H9 (cell line): ENCODE measurements around the gene NTPCR. TPM values are rescaled to one million over a fixed set of nuclear protein-coding genes. Genes with fewer than 3 reads are reported as not detected.

Experiments used
- DNase-seq: peaks from one replicate; pipeline ENCODE4 v3.0.0-alpha.2; 2017
- H2AFZ ChIP-seq: one replicate; pipeline ENCODE4 v1.6.1; 2013; ENCODE audit warnings: mild to moderate bottlenecking, low read length, control low read depth, moderate library complexity
- H2AK5ac ChIP-seq: 2 replicates; pipeline ENCODE4 v1.6.1; 2013; ENCODE audit warnings: low read length, control low read depth, mixed read lengths; ENCODE audit not compliant: insufficient read length
- H2BK120ac ChIP-seq: one replicate; pipeline ENCODE4 v1.6.1; 2013; ENCODE audit warnings: low read depth, mild to moderate bottlenecking, low read length, control low read depth, inconsistent platforms; ENCODE audit not compliant: poor library complexity, severe bottlenecking
- H2BK12ac ChIP-seq: 2 replicates; pipeline ENCODE4 v1.6.1; 2013; ENCODE audit warnings: low read length, control low read depth, mixed read lengths, low read depth; ENCODE audit not compliant: insufficient read length
- H2BK15ac ChIP-seq: 2 replicates; pipeline ENCODE4 v1.6.1; 2013; ENCODE audit warnings: low read depth, low read length, control low read depth
- H2BK20ac ChIP-seq: one replicate; pipeline ENCODE4 v1.6.1; 2013; ENCODE audit warnings: low read depth, mild to moderate bottlenecking, low read length, control low read depth, inconsistent platforms; ENCODE audit not compliant: poor library complexity, severe bottlenecking
- H2BK5ac ChIP-seq: 2 replicates; pipeline ENCODE4 v1.6.1; 2013; ENCODE audit warnings: low read length, control low read depth, mixed read lengths; ENCODE audit not compliant: insufficient read length
- H3K14ac ChIP-seq: 2 replicates; pipeline ENCODE4 v1.6.1; 2013; ENCODE audit warnings: low read length, control low read depth; ENCODE audit not compliant: insufficient read depth
- H3K18ac ChIP-seq: 2 replicates; pipeline ENCODE4 v1.6.1; 2013; ENCODE audit warnings: low read depth, mild to moderate bottlenecking, mixed read lengths, low read length, control low read depth; ENCODE audit not compliant: insufficient read length
- H3K23ac ChIP-seq: 2 replicates; pipeline ENCODE4 v1.6.1; 2013; ENCODE audit warnings: low read length, control low read depth, mixed read lengths, low read depth; ENCODE audit not compliant: insufficient read length
- H3K23me2 ChIP-seq: 2 replicates; pipeline ENCODE4 v1.6.1; 2013; ENCODE audit warnings: low read depth, mild to moderate bottlenecking, mixed read lengths, low read length, control low read depth; ENCODE audit not compliant: insufficient read length, poor library complexity, severe bottlenecking
- H3K27ac ChIP-seq: 2 replicates; pipeline ENCODE4 v1.5.1; 2013; ENCODE audit warnings: low read length, control low read depth, mixed read lengths, low read depth; ENCODE audit not compliant: insufficient read length
- H3K27me3 ChIP-seq: 2 replicates; pipeline ENCODE4 v1.6.1; 2013; ENCODE audit warnings: low read length, control low read depth, inconsistent platforms; ENCODE audit not compliant: insufficient read depth
- H3K4ac ChIP-seq: 2 replicates; pipeline ENCODE4 v1.6.1; 2013; ENCODE audit warnings: low read depth, mild to moderate bottlenecking, control low read depth, inconsistent platforms, low read length, moderate library complexity
- H3K4me1 ChIP-seq: 2 replicates; pipeline ENCODE4 v1.6.1; 2013; ENCODE audit warnings: low read length, control low read depth, inconsistent platforms; ENCODE audit not compliant: insufficient read depth
- H3K4me2 ChIP-seq: 2 replicates; pipeline ENCODE4 v1.6.1; 2013; ENCODE audit warnings: low read length, control low read depth, mixed read lengths; ENCODE audit not compliant: insufficient read length, insufficient read depth
- H3K56ac ChIP-seq: 2 replicates; pipeline ENCODE4 v1.6.1; 2013; ENCODE audit warnings: low read depth, mild to moderate bottlenecking, mixed read lengths, low read length, control low read depth; ENCODE audit not compliant: insufficient read length
- H3K79me1 ChIP-seq: 2 replicates; pipeline ENCODE4 v1.6.1; 2013; ENCODE audit warnings: low read depth, mild to moderate bottlenecking, moderate library complexity, low read length, control low read depth, inconsistent platforms; ENCODE audit not compliant: insufficient read depth, poor library complexity, severe bottlenecking
- H3K79me2 ChIP-seq: 2 replicates; pipeline ENCODE4 v1.6.1; 2013; ENCODE audit warnings: low read length, control low read depth, inconsistent platforms; ENCODE audit not compliant: insufficient read depth
- H3K9ac ChIP-seq: 2 replicates; pipeline ENCODE4 v1.6.1; 2013; ENCODE audit warnings: low read length, control low read depth, mixed read lengths; ENCODE audit not compliant: insufficient read length; ENCODE audit errors: extremely low read depth
- H3K9me3 ChIP-seq: one replicate; pipeline ENCODE4 v1.6.1; 2013; ENCODE audit warnings: low read depth, low read length, inconsistent platforms; ENCODE audit not compliant: control insufficient read depth
- H3T11ph ChIP-seq: one replicate; pipeline ENCODE4 v1.6.1; 2013; ENCODE audit warnings: mild to moderate bottlenecking, low read length, control low read depth, inconsistent platforms
- H4K20me1 ChIP-seq: one replicate; pipeline ENCODE4 v1.6.1; 2013; ENCODE audit not compliant: control insufficient read depth, insufficient read length, insufficient read depth
- H4K5ac ChIP-seq: 2 replicates; pipeline ENCODE4 v1.6.1; 2013; ENCODE audit warnings: low read depth, mild to moderate bottlenecking, mixed read lengths, low read length, control low read depth; ENCODE audit not compliant: insufficient read length
- H4K8ac ChIP-seq: replicated peaks from 2 replicates; pipeline ENCODE4 v1.6.1; 2013; ENCODE audit warnings: low read length, control low read depth, mixed read lengths, low read depth; ENCODE audit not compliant: insufficient read length
- H4K91ac ChIP-seq: 2 replicates; pipeline ENCODE4 v1.6.1; 2013; ENCODE audit warnings: low read depth, mild to moderate bottlenecking, moderate library complexity, mixed read lengths, low read length, control low read depth; ENCODE audit not compliant: insufficient read length
- H3K27ac Mint-ChIP-seq, 3 experiments: 2 replicates in 2 of 3; 3 replicates in 1 of 3; pipeline ENCODE4 v1.8.0; 2020 to 2021; ENCODE audit warnings: mixed read lengths in 3 of 3, mild to moderate bottlenecking in 1 of 3, moderate library complexity in 1 of 3
- H3K27me3 Mint-ChIP-seq: 2 replicates; pipeline ENCODE4 v1.8.0; 2021; ENCODE audit warnings: low read depth, mild to moderate bottlenecking, moderate library complexity, mixed read lengths
- H3K36me3 Mint-ChIP-seq, 3 experiments: 2 replicates in 2 of 3; 3 replicates in 1 of 3; pipeline ENCODE4 v1.8.0; 2020 to 2021; ENCODE audit warnings: low read depth in 3 of 3, mixed read lengths in 3 of 3; ENCODE audit not compliant: insufficient read depth in 1 of 3
- H3K4me1 Mint-ChIP-seq, 2 experiments: 2 replicates each; pipeline ENCODE4 v1.8.0; 2020; ENCODE audit warnings: mixed read lengths in 2 of 2
- H3K4me3 Mint-ChIP-seq, 2 experiments: 2 replicates in 1 of 2; 3 replicates in 1 of 2; pipeline ENCODE4 v1.8.0; 2020 to 2021; ENCODE audit warnings: mild to moderate bottlenecking in 2 of 2, mixed read lengths in 2 of 2, moderate library complexity in 1 of 2
- H3K9me3 Mint-ChIP-seq, 2 experiments: 2 replicates in 1 of 2; 3 replicates in 1 of 2; pipeline ENCODE4 v1.8.0; 2020; ENCODE audit warnings: mild to moderate bottlenecking in 2 of 2, mixed read lengths in 2 of 2, moderate library complexity in 1 of 2
- WGBS: extraction: QIAGEN DNeasy Blood & Tissue Kit; methylation state at CpG from one replicate; pipeline ENCODE4 v1.1.7; 2013; ENCODE audit warnings: missing lambda C conversion rate, low lambda C conversion rate, mixed read lengths; ENCODE audit not compliant: insufficient read length; ENCODE audit errors: extremely low coverage; 5-methylcytosine and 5-hydroxymethylcytosine counted together
- total RNA-seq: library from RNA; stranded (reverse); gene quantifications from 2 replicates; pipeline ENCODE4 v1.2.1, GENCODE V29; 2021
- TF ChIP-seq, protein P1 (sequence below): fragments of 200-600 bp; sonication (generic); conservative IDR thresholded peaks from 3 replicates; pipeline ENCODE4 v1.8.0; 2021; ENCODE audit warnings: antibody characterized with exemption, mild to moderate bottlenecking

Gene NTPCR
- total RNA-seq, 1 experiment from 2014 or later, result 87.4 TPM

- H3K27me3 Mint-ChIP-seq, result peaks cover 2% of the 10 kb centered on the region; the same call in 1 of the 2 replicates
- Histone ChIP-seq H2BK20ac (no peak overlapping the region), H3K18ac (no peak overlapping the region), H4K91ac (no peak overlapping the region), H3K9ac (no peak overlapping the region), H2BK120ac (no peak overlapping the region), H2AK5ac (no peak overlapping the region), H3K14ac (no peak overlapping the region), H3K23me2 (no peaks in the 10 kb centered on the region), H3K79me2 (no peaks in the 10 kb centered on the region), H2BK15ac (no peak overlapping the region), H3K79me1 (no peaks in the 10 kb centered on the region), H3K4me1 (no peaks in the 10 kb centered on the region), H2BK12ac (no peak overlapping the region), H2AFZ (no peak overlapping the region), H3K27me3 (no peaks in the 10 kb centered on the region), H3T11ph (no peak overlapping the region), H3K27ac (no peak overlapping the region), H3K23ac (no peak overlapping the region), H2BK5ac (no peak overlapping the region), H3K4ac (no peak overlapping the region), H3K9me3 (no peaks in the 10 kb centered on the region), H4K20me1 (no peaks in the 10 kb centered on the region), H4K8ac (no peak overlapping the region), H4K5ac (no peak overlapping the region), H3K4me2 (no peak overlapping the region), H3K56ac (no peak overlapping the region)
- no peak for DNase-seq
- no CpG with 5 or more reads among the region's 13 CpGs for WGBS
- TF ChIP-seq, protein P1, sequence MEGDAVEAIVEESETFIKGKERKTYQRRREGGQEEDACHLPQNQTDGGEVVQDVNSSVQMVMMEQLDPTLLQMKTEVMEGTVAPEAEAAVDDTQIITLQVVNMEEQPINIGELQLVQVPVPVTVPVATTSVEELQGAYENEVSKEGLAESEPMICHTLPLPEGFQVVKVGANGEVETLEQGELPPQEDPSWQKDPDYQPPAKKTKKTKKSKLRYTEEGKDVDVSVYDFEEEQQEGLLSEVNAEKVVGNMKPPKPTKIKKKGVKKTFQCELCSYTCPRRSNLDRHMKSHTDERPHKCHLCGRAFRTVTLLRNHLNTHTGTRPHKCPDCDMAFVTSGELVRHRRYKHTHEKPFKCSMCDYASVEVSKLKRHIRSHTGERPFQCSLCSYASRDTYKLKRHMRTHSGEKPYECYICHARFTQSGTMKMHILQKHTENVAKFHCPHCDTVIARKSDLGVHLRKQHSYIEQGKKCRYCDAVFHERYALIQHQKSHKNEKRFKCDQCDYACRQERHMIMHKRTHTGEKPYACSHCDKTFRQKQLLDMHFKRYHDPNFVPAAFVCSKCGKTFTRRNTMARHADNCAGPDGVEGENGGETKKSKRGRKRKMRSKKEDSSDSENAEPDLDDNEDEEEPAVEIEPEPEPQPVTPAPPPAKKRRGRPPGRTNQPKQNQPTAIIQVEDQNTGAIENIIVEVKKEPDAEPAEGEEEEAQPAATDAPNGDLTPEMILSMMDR, result no peak
- H3K4me3 Mint-ChIP-seq, result no peak overlapping the region
- H3K4me1 Mint-ChIP-seq, result peaks cover 8 to 10% of the 10 kb centered on the region in 2 experiments
- no peaks in the 10 kb centered on the region for H3K9me3 Mint-ChIP-seq
- peaks cover 7 to 20% (median 16%) of the 10 kb centered on the region in 3 experiments; a peak in 6 of 7 replicates for H3K36me3 Mint-ChIP-seq
- H3K27ac Mint-ChIP-seq, result peak overlapping the region in 1 of 3 experiments; percentile 1; a peak in 1 of 7 replicates
Measured at GRCh38 chr1:232982238-232982944, 32.0 kb downstream of the NTPCR start.
